ENCODE measurements around the gene FMO4. TPM values are rescaled to one million over a fixed set of nuclear protein-coding genes. Genes with fewer than 3 reads are reported as not detected.
A peak's percentile ranks its signal among the peaks of the same experiment; 100 is the strongest.

FMO4 gene
- total RNA-seq, 1 donor from 2014 or later = 1.1 TPM

- H3K9me3 Mint-ChIP-seq (ENCODE audit: unreplicated experiment) = no peaks in the 10 kb centered on the region
- Histone ChIP-seq H2AFZ (ENCODE audit: low read depth, low read length) (no peak overlapping the region), H4K20me1 (ENCODE audit: insufficient read depth, low read length) (no peaks in the 10 kb centered on the region), H3K36me3 (ENCODE audit: insufficient read depth, low read length) (no peaks in the 10 kb centered on the region), H3K4me2 (ENCODE audit: low read length) (peak overlapping the region; percentile 78), H3K4me1 (ENCODE audit: insufficient read depth, low read length) (peaks cover 3% of the 10 kb centered on the region), H3K27ac (ENCODE audit: low read depth, low read length) (no peak overlapping the region), H3K9ac (ENCODE audit: low read length) (peak overlapping the region; percentile 12), H3K9me3 (ENCODE audit: insufficient read depth, low read depth, low read length) (no peaks in the 10 kb centered on the region), H3K4me3 (ENCODE audit: insufficient read depth, low read depth, low read length) (no peak overlapping the region), H3K27me3 (ENCODE audit: insufficient read depth, low read length) (no peaks in the 10 kb centered on the region), H3K79me2 (ENCODE audit: insufficient read depth, low read length) (no peaks in the 10 kb centered on the region)
- FAIRE-seq (no peak), DNase-seq (ENCODE audit: low read depth) (peak; percentile 0)
- H3K27me3 Mint-ChIP-seq (ENCODE audit: low read depth, unreplicated experiment) = no peaks in the 10 kb centered on the region
- TF ChIP-seq EZH2 (IDR thresholded peaks at IDR 0.05; ENCODE audit: insufficient read depth, low read length) (no peak), CTCF (IDR thresholded peaks at IDR 0.05; ENCODE audit: insufficient read depth, low read depth, low read length) (no peak)
- no peaks in the 10 kb centered on the region for H3K36me3 Mint-ChIP-seq (ENCODE audit: low read depth, unreplicated experiment)
- peak overlapping the region; percentile 50 for H3K4me3 Mint-ChIP-seq (ENCODE audit: unreplicated experiment)
- peaks cover 5% of the 10 kb centered on the region for H3K4me1 Mint-ChIP-seq (ENCODE audit: low read depth, unreplicated experiment)
- H3K27ac Mint-ChIP-seq (ENCODE audit: unreplicated experiment) = peak overlapping the region; percentile 8
Observed at GRCh38 chr1:171313319-171313834, 606 bp upstream of the FMO4 start.

- no peak overlapping the region for H3K4me3 ChIP-seq (ENCODE audit: insufficient read depth, low read depth, low read length)
- no peaks in the 10 kb centered on the region for H3K27me3 Mint-ChIP-seq (ENCODE audit: low read depth, unreplicated experiment)
- TF ChIP-seq CTCF (IDR thresholded peaks at IDR 0.05; ENCODE audit: insufficient read depth, low read depth, low read length) (no peak), EZH2 (IDR thresholded peaks at IDR 0.05; ENCODE audit: insufficient read depth, low read length) (no peak)
- FAIRE-seq = no peak
- no peaks in the 10 kb centered on the region for H3K36me3 Mint-ChIP-seq (ENCODE audit: low read depth, unreplicated experiment)
- H3K27me3 ChIP-seq (ENCODE audit: insufficient read depth, low read length) = no peaks in the 10 kb centered on the region
- H3K9me3 Mint-ChIP-seq (ENCODE audit: unreplicated experiment) = peaks cover 1% of the 10 kb centered on the region
- no peaks in the 10 kb centered on the region for H3K4me1 Mint-ChIP-seq (ENCODE audit: low read depth, unreplicated experiment)
- H3K27ac ChIP-seq (ENCODE audit: low read depth, low read length) = no peak overlapping the region
- H3K9ac ChIP-seq (ENCODE audit: low read length) = no peak overlapping the region
- no peaks in the 10 kb centered on the region for H3K9me3 ChIP-seq (ENCODE audit: insufficient read depth, low read depth, low read length)
- DNase-seq (ENCODE audit: low read depth) = no peak
- no peaks in the 10 kb centered on the region for H3K4me1 ChIP-seq (ENCODE audit: insufficient read depth, low read length)
- H3K27ac Mint-ChIP-seq (ENCODE audit: unreplicated experiment) = no peak overlapping the region
- H3K79me2 ChIP-seq (ENCODE audit: insufficient read depth, low read length) = no peaks in the 10 kb centered on the region
- no peaks in the 10 kb centered on the region for H3K36me3 ChIP-seq (ENCODE audit: insufficient read depth, low read length)
- H2AFZ ChIP-seq (ENCODE audit: low read depth, low read length) = no peak overlapping the region
- no peaks in the 10 kb centered on the region for H4K20me1 ChIP-seq (ENCODE audit: insufficient read depth, low read length)
- H3K4me3 Mint-ChIP-seq (ENCODE audit: unreplicated experiment) = no peak overlapping the region
- H3K4me2 ChIP-seq (ENCODE audit: low read length) = no peak overlapping the region
Observed at GRCh38 chr1:171329251-171329650, 15.3 kb downstream of the FMO4 start.

- H3K27ac ChIP-seq (ENCODE audit: low read depth, low read length) = no peak overlapping the region
- no peak overlapping the region for H2AFZ ChIP-seq (ENCODE audit: low read depth, low read length)
- Mint-ChIP-seq H3K27ac (ENCODE audit: unreplicated experiment) (no peak overlapping the region), H3K36me3 (ENCODE audit: low read depth, unreplicated experiment) (no peaks in the 10 kb centered on the region), H3K4me1 (ENCODE audit: low read depth, unreplicated experiment) (no peaks in the 10 kb centered on the region), H3K4me3 (ENCODE audit: unreplicated experiment) (no peak overlapping the region), H3K27me3 (ENCODE audit: low read depth, unreplicated experiment) (no peaks in the 10 kb centered on the region), H3K9me3 (ENCODE audit: unreplicated experiment) (peaks cover 1% of the 10 kb centered on the region)
- H3K4me3 ChIP-seq (ENCODE audit: insufficient read depth, low read depth, low read length) = no peak overlapping the region
- no peaks in the 10 kb centered on the region for H3K4me1 ChIP-seq (ENCODE audit: insufficient read depth, low read length)
- H3K9me3 ChIP-seq (ENCODE audit: insufficient read depth, low read depth, low read length) = no peaks in the 10 kb centered on the region
- no peaks in the 10 kb centered on the region for H3K36me3 ChIP-seq (ENCODE audit: insufficient read depth, low read length)
- H3K9ac ChIP-seq (ENCODE audit: low read length) = no peak overlapping the region
- H3K27me3 ChIP-seq (ENCODE audit: insufficient read depth, low read length) = no peaks in the 10 kb centered on the region
- FAIRE-seq (no peak), DNase-seq (ENCODE audit: low read depth) (no peak)
- no peak for TF ChIP-seq EZH2 (IDR thresholded peaks at IDR 0.05; ENCODE audit: insufficient read depth, low read length)
- TF ChIP-seq CTCF (IDR thresholded peaks at IDR 0.05; ENCODE audit: insufficient read depth, low read depth, low read length) = no peak
- no peak overlapping the region for H3K4me2 ChIP-seq (ENCODE audit: low read length)
- H4K20me1 ChIP-seq (ENCODE audit: insufficient read depth, low read length) = no peaks in the 10 kb centered on the region
- H3K79me2 ChIP-seq (ENCODE audit: insufficient read depth, low read length) = no peaks in the 10 kb centered on the region
Observed at GRCh38 chr1:171334024-171334640, 20.1 kb downstream of the FMO4 start.

Data from astrocyte (in vitro differentiated cells and primary cell).